ENCODE results near the gene SIL1.

GRCh38 chr5:139120521-139120920, 77.6 kb downstream of the SIL1 start:
- no peak for TF ChIP-seq CTCF (conservative IDR thresholded peaks at IDR 0.05 in 1 of 2, IDR thresholded peaks at IDR 0.05 in 1 of 2; ENCODE audit: low read depth in 1 of 2, low read length in 2 of 2)
- TF ChIP-seq EZH2 (IDR thresholded peaks at IDR 0.05; ENCODE audit: low read length, missing control alignments) = no peak

Data from fibroblast of lung (primary cell).